Measurements from ENCODE around the gene ZNF32. TPM values are rescaled to one million over a fixed set of nuclear protein-coding genes. Genes with fewer than 3 reads are reported as not detected.

Gene ZNF32
- total RNA-seq, 2 experiments from 2014 or later = 18.7 to 19.5 TPM

DNA sequence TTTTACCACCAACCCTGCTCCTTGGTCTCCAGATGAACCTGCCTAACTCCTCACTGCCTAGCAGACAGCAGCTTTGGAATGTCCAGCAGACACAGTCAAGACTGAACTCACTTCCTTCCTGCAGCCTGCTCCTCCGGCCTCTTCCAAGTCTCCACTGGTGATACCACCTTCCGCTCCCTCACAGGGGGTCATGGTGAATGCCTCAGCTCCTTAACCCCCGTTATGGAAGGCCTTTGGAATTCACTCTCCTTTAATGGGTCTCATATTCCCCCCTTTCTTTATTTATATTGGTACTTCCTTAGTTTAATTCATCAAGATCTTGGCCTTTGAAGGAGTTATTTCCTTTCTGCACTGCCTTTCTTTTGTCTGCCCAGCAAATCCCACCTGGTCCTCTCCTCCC is 44.9 kb upstream of the ZNF32 start:
- no peaks in the 10 kb centered on the region for H3K36me3 ChIP-seq (ENCODE audit: insufficient read depth, low read length)
- no peak overlapping the region for H3K4me3 ChIP-seq (ENCODE audit: low read length)
- peaks cover 14% of the 10 kb centered on the region for H3K4me1 ChIP-seq (ENCODE audit: insufficient read depth, low read length)
- CTCF ChIA-PET = no interaction called here
- POLR2A ChIA-PET = no interaction called here
- Mint-ChIP-seq H3K4me3 (no peak overlapping the region), H3K27me3 (peaks cover 26% of the 10 kb centered on the region), H3K36me3 (ENCODE audit: low read depth) (no peaks in the 10 kb centered on the region), H3K9me3 (no peaks in the 10 kb centered on the region), H3K4me1 (ENCODE audit: low read depth) (peaks cover 6% of the 10 kb centered on the region), H3K27ac (no peak overlapping the region)
- peaks cover 0 to 3% of the 10 kb centered on the region in 2 experiments for H3K9me3 ChIP-seq (ENCODE audit: control insufficient read depth in 1 of 2, insufficient read depth in 1 of 2, low read length in 2 of 2)
- intact Hi-C loops (cut with DNase I, micrococcal nuclease) = loop anchor here (5.0 kb wide), 4 partner anchors 339 to 1169 kb away; partner anchors contain the start of gene CXCL12 (in 1 of the 2)
- no peak overlapping the region for H3K27ac ChIP-seq (ENCODE audit: low read depth in 1 of 2, low read length in 2 of 2)
- ATAC-seq (ENCODE audit: poor library complexity) (no peak), DNase-seq (no peak)
- peaks cover 7 to 12% of the 10 kb centered on the region in 2 experiments for H3K27me3 ChIP-seq (ENCODE audit: control insufficient read depth in 1 of 2, insufficient read depth in 2 of 2, low read length in 2 of 2)
- no peak for TF ChIP-seq CTCF (IDR thresholded peaks at IDR 0.05)

DNA sequence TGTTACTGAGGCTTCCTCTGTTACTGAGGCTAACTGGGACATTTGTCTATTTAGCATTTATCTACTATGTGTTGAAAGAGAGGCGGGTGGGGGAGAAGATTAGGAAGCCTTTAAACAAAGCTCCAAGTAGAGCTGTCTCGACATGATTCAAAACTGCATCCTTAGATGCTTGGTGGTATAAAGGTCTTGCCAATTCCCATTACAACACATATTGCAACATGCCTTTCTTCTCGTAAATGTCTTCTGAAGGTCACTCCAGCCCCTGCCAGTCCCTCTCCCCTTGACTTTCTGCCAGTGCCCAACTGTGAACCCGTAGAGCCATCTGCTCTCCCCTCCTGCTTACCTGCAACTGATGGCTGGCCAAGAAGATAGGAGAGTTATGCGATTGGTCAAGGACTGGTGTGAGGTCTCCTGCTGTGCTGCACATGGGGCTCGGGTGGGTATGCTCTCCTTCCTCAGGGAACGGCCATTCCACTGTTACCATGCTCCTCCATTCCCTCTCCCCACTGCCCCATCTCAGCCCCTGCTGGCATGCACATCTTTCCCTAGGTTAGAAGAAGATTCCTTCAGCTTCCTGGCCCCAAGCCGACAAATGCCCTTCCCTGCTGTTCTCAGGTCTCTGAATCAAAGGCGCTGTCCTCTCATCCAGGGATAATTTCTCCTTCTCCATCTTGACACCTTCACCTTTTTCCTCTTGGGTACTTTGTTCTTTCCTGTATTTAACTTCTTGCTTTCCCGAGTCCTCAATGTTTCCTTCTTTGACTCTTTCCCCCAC is 43.6 kb upstream of the ZNF32 start:
- intact Hi-C loops (cut with DNase I, micrococcal nuclease) = loop anchor here (5.0 kb wide), 4 partner anchors 340 to 1170 kb away; partner anchors contain the start of gene CXCL12 (in 1 of the 2)

GRCh38 chr10:43691485-43691884 is 42.8 kb upstream of the ZNF32 start:
- no peak for TF ChIP-seq CTCF (IDR thresholded peaks at IDR 0.05)
- CTCF ChIA-PET = no interaction called here
- Mint-ChIP-seq H3K36me3 (ENCODE audit: low read depth) (no peaks in the 10 kb centered on the region), H3K27me3 (peaks cover 26% of the 10 kb centered on the region), H3K4me1 (ENCODE audit: low read depth) (peaks cover 6% of the 10 kb centered on the region), H3K27ac (no peak overlapping the region), H3K4me3 (no peak overlapping the region), H3K9me3 (no peaks in the 10 kb centered on the region)
- Histone ChIP-seq H3K27me3 (ENCODE audit: control insufficient read depth in 1 of 2, insufficient read depth in 2 of 2, low read length in 2 of 2) (peaks cover 7 to 12% of the 10 kb centered on the region in 2 experiments), H3K27ac (ENCODE audit: low read depth in 1 of 2, low read length in 2 of 2) (no peak overlapping the region), H3K36me3 (ENCODE audit: insufficient read depth, low read length) (no peaks in the 10 kb centered on the region), H3K4me1 (ENCODE audit: insufficient read depth, low read length) (peaks cover 14% of the 10 kb centered on the region), H3K9me3 (ENCODE audit: control insufficient read depth in 1 of 2, insufficient read depth in 1 of 2, low read length in 2 of 2) (peaks cover 0 to 3% of the 10 kb centered on the region in 2 experiments), H3K4me3 (ENCODE audit: low read length) (no peak overlapping the region)
- POLR2A ChIA-PET = no interaction called here
- intact Hi-C loops (cut with DNase I, micrococcal nuclease) = loop anchor here (5.0 kb wide), 4 partner anchors 341 to 1171 kb away; partner anchors contain the start of gene CXCL12 (in 1 of the 2)
- DNase-seq = no peak
- no peak for ATAC-seq (ENCODE audit: poor library complexity)

More for the DNA sequence above, 43.6 kb upstream of the ZNF32 start:
- Histone ChIP-seq H3K4me1 (ENCODE audit: insufficient read depth, low read length) (peaks cover 14% of the 10 kb centered on the region), H3K27me3 (ENCODE audit: control insufficient read depth in 1 of 2, insufficient read depth in 2 of 2, low read length in 2 of 2) (peaks cover 7 to 12% of the 10 kb centered on the region in 2 experiments), H3K27ac (ENCODE audit: low read depth in 1 of 2, low read length in 2 of 2) (no peak overlapping the region), H3K4me3 (ENCODE audit: low read length) (no peak overlapping the region), H3K9me3 (ENCODE audit: control insufficient read depth in 1 of 2, insufficient read depth in 1 of 2, low read length in 2 of 2) (peaks cover 0 to 3% of the 10 kb centered on the region in 2 experiments), H3K36me3 (ENCODE audit: insufficient read depth, low read length) (no peaks in the 10 kb centered on the region)
- Mint-ChIP-seq H3K9me3 (no peaks in the 10 kb centered on the region), H3K27me3 (peaks cover 26% of the 10 kb centered on the region), H3K36me3 (ENCODE audit: low read depth) (no peaks in the 10 kb centered on the region), H3K4me3 (no peak overlapping the region), H3K27ac (no peak overlapping the region), H3K4me1 (ENCODE audit: low read depth) (peaks cover 6% of the 10 kb centered on the region)
- no peak for DNase-seq
- TF ChIP-seq CTCF (IDR thresholded peaks at IDR 0.05) = no peak
- POLR2A ChIA-PET = no interaction called here
- ATAC-seq (ENCODE audit: poor library complexity) = no peak
- CTCF ChIA-PET = no interaction called here

All from CD4-positive, alpha-beta T cell (primary cell).